SU-DHL-6 (cell line): ENCODE measurements around the gene SCTR.

Experiments used
- CTCF ChIP-seq: fragments of 200-600 bp; sonication (generic); IDR thresholded peaks from one replicate; pipeline ENCODE4 v1.5.1; 2017; ENCODE audit warnings: antibody characterized with exemption, mild to moderate bottlenecking, low read length, moderate library complexity; ENCODE audit not compliant: insufficient read depth, poor library complexity, severe bottlenecking
- EZH2phosphoT487 ChIP-seq: fragments of 200-600 bp; sonication (generic), shearing (Covaris generic); conservative IDR thresholded peaks from 2 replicates; pipeline ENCODE4 v1.6.1; 2018; ENCODE audit warnings: mild to moderate bottlenecking, antibody characterized with exemption, low read length, moderate library complexity, mixed read lengths

DNA sequence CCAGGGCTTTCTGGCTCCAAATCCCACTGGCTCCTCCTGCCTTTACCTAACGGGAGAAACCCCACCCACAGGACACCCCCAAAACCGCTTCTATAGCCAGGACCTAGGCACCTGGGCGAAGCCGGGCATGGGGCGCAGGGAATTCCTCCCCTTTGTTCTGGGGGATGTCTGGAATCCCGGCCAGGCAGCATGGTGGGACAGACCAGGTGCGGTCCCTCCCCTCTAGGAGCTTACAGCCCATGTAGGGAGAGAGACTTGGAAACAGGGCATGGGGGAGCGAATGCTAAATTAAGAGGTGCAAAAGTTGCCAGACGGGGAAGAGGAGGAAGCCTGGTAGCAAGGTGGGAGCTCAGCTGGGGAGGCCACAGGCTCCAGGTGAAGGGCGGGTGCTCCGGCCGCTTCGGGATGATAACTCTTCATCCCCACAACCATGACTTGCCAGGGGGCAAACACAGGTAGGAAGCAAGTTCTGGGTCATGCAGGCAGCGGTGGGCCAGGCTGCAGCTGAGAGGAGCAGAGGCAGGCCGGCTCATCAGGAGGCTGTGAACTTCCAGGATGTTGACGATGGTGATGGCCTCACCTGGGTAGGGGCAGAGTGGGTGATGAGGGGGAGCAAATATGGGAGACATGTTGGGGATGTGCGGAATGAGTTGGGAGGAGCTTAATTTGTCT, 91.3 kb downstream of the SCTR start:
- TF ChIP-seq CTCF (no peak), EZH2phosphoT487 (no peak)
